ENCODE results near the gene TSSK6. TPM values are rescaled to one million over a fixed set of nuclear protein-coding genes. Genes with fewer than 3 reads are reported as not detected.
A peak's percentile ranks its signal among the peaks of the same experiment; 100 is the strongest.

The TSSK6 gene
- total RNA-seq, 4 donors from 2014 or later, result 0.40 to 3.3 (median 0.92) TPM

DNA sequence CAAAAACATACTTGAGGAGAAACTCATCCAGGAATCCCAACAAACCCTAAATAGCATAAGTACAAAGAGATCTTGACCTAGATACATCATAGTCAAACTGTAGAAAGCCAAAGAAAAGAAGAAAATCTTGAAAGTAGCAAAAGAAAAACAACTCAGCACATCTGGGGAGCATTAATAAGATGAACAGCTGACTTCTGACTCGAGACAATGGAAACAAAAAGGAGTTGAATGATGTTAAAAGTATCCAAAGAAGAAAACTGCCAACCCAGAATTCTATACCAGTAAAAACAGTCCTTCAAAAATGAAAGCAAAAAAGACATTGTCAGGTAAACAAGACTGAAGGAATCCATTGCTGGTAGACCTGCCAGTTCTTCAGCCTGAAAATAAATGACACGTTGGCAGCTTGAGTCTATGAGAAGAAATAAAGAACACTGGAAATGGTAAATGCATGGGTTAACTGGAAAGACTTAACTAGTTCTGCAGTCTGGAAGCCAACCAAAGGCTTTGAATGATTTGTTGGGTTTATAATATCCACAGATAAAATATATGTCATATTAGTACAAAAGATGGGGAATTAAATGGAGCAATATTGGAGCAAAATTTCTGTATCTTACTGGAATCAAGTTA is 46.8 kb downstream of the TSSK6 start:
- WGBS, 2 donors (ENCODE audit: low coverage in 1 of 2), result 89 to 100% methylated on average over 1 to 2 of the region's 2 CpGs
- no peak for ATAC-seq
- no peaks in the 10 kb centered on the region for H3K27me3 ChIP-seq

GRCh38 chr19:19466201-19466600 is 49.1 kb downstream of the TSSK6 start:
- H3K27ac ChIP-seq, result no peak overlapping the region

More for the DNA sequence above, 46.8 kb downstream of the TSSK6 start:
- Histone ChIP-seq H3K27ac (no peak overlapping the region), H3K9me3 (peaks cover 0 to 27% (median 0%) of the 10 kb centered on the region in 3 donors), H3K36me3 (peaks cover 0 to 43% of the 10 kb centered on the region in 2 donors), H3K4me3 (no peak overlapping the region), H3K4me1 (peaks cover 0 to 18% (median 11%) of the 10 kb centered on the region in 3 donors)
- no peak for TF ChIP-seq POLR2A (IDR thresholded peaks at IDR 0.05)
- TF ChIP-seq CTCF (IDR thresholded peaks at IDR 0.05), result no peak
- TF ChIP-seq POLR2AphosphoS5 (IDR thresholded peaks at IDR 0.05), result no peak

GRCh38 chr19:19465436-19466070 is 49.8 kb downstream of the TSSK6 start:
- Histone ChIP-seq H3K4me1 (peaks cover 7 to 47% (median 41%) of the 10 kb centered on the region in 3 donors), H3K4me3 (no peak overlapping the region), H3K9me3 (peaks cover 0 to 27% (median 0%) of the 10 kb centered on the region in 3 donors), H3K36me3 (peaks cover 0 to 32% of the 10 kb centered on the region in 2 donors), H3K27ac (no peak overlapping the region), H3K27me3 (no peaks in the 10 kb centered on the region)
- no peak for ATAC-seq
- WGBS, 2 donors (ENCODE audit: low coverage in 1 of 2), result 98% methylated on average over 7 of the region's 12 CpGs; no CpG with 5 or more reads in 1 of the 2 donors
- TF ChIP-seq EP300 (IDR thresholded peaks at IDR 0.05) (no peak), POLR2A (IDR thresholded peaks at IDR 0.05) (no peak)

More at GRCh38 chr19:19466201-19466600, 49.1 kb downstream of the TSSK6 start:
- no peak overlapping the region for H3K4me3 ChIP-seq
- peaks cover 0 to 32% of the 10 kb centered on the region in 2 donors for H3K36me3 ChIP-seq
- H3K4me1 ChIP-seq, result peaks cover 7 to 41% (median 34%) of the 10 kb centered on the region in 3 donors
- peaks cover 0 to 27% (median 0%) of the 10 kb centered on the region in 3 donors for H3K9me3 ChIP-seq
- WGBS, 2 donors (ENCODE audit: low coverage in 1 of 2), result 33% methylated on average over 1 of the region's 6 CpGs; no CpG with 5 or more reads in 1 of the 2 donors
- ATAC-seq, result no peak
- TF ChIP-seq POLR2A (IDR thresholded peaks at IDR 0.05), result no peak
- TF ChIP-seq POLR2AphosphoS5 (IDR thresholded peaks at IDR 0.05), result no peak
- no peak for TF ChIP-seq EP300 (IDR thresholded peaks at IDR 0.05)
- no peak for TF ChIP-seq CTCF (IDR thresholded peaks at IDR 0.05)
- no peaks in the 10 kb centered on the region for H3K27me3 ChIP-seq

- ATAC-seq, result no peak
- peaks cover 0 to 27% (median 0%) of the 10 kb centered on the region in 3 donors for H3K9me3 ChIP-seq
- no peak for TF ChIP-seq CTCF (IDR thresholded peaks at IDR 0.05)
- no peak for TF ChIP-seq EP300 (IDR thresholded peaks at IDR 0.05)
- TF ChIP-seq POLR2A (IDR thresholded peaks at IDR 0.05), result no peak
- TF ChIP-seq POLR2AphosphoS5 (IDR thresholded peaks at IDR 0.05), result no peak
- H3K36me3 ChIP-seq, result peaks cover 0 to 32% of the 10 kb centered on the region in 2 donors
- no peaks in the 10 kb centered on the region for H3K27me3 ChIP-seq
- no peak overlapping the region for H3K4me3 ChIP-seq
- H3K4me1 ChIP-seq, result peaks cover 7 to 58% (median 49%) of the 10 kb centered on the region in 3 donors
- peak overlapping the region in 3 of 4 donors; percentile 65 to 80 (median 71) for H3K27ac ChIP-seq
- 30% methylated on average over 11 of the region's 13 CpGs; no CpG with 5 or more reads in 1 of the 2 donors for WGBS, 2 donors (ENCODE audit: low coverage in 1 of 2)
Measured at GRCh38 chr19:19464339-19465098, 50.8 kb downstream of the TSSK6 start.

Other genes starting within 250 kb of the TSSK6 start
- gene TM6SF2, start 242.2 kb downstream of the TSSK6 start, total RNA-seq, result not detected
- 10 to 100 TPM; 28.4 to 37.6 (median 32.3) TPM for gene SUGP1, start 195.0 kb downstream of the TSSK6 start, total RNA-seq
- 10 to 100 TPM; 17.9 to 46.5 (median 39.0) TPM for gene MAU2, start 194.7 kb downstream of the TSSK6 start, total RNA-seq
- gene GATAD2A, start 109.9 kb downstream of the TSSK6 start, total RNA-seq, result 10 to 100 TPM; 30.9 to 69.0 (median 36.6) TPM
- 100 to 1,000 TPM in 1 of 4 donors, 10 to 100 TPM in 3; 41.6 to 113 (median 71.4) TPM for gene NDUFA13, start 677 bp upstream of the TSSK6 start, total RNA-seq
- 1 to 10 TPM in 2 of 4 donors, under 1 TPM in 2; 0.45 to 1.4 (median 0.96) TPM for gene YJEFN3, start 13.4 kb upstream of the TSSK6 start, total RNA-seq
- gene CILP2, start 22.7 kb upstream of the TSSK6 start, total RNA-seq, result under 1 TPM in 2 of 4 donors, not detected in 2; 0.19 to 0.27 TPM
- gene PBX4, start 103.1 kb upstream of the TSSK6 start, total RNA-seq, result 1 to 10 TPM in 1 of 4 donors, under 1 TPM in 3; 0.42 to 4.5 (median 0.68) TPM
- gene LPAR2, start 112.7 kb upstream of the TSSK6 start, total RNA-seq, result 1 to 10 TPM in 3 of 4 donors, under 1 TPM in 1; 0.78 to 3.5 (median 2.3) TPM
- 10 to 100 TPM in 1 of 4 donors, 1 to 10 TPM in 3; 7.7 to 11.2 (median 8.0) TPM for gene GMIP, start 128.1 kb upstream of the TSSK6 start, total RNA-seq
- gene ATP13A1, start 148.1 kb upstream of the TSSK6 start, total RNA-seq, result 100 to 1,000 TPM in 1 of 4 donors, 10 to 100 TPM in 3; 65.6 to 142 (median 92.3) TPM
- gene ZNF101, start 153.3 kb upstream of the TSSK6 start, total RNA-seq, result 1 to 10 TPM; 2.5 to 7.6 (median 4.4) TPM
- 10 to 100 TPM in 2 of 4 donors, 1 to 10 TPM in 2; 7.4 to 11.4 (median 9.6) TPM for gene ZNF14, start 217.6 kb upstream of the TSSK6 start, total RNA-seq

Measured in gastroesophageal sphincter (tissue), 4 donors.